Stimulated activated CD8-positive, alpha-beta memory T cell treated with anti-CD3 and anti-CD28 coated beads, Interleukin-12 subunit alpha, Interleukin-12 subunit beta, amount 100 ng/mL, for 24 hours (primary cell): ENCODE measurements around the gene ZSWIM3.

Source experiments
- DNase-seq: peaks from one replicate; pipeline ENCODE4 v3.0.0-alpha.2; 2020; ENCODE audit errors: extremely low read depth

ZSWIM3 gene

GRCh38 chr20:45833030-45833882, 24.2 kb upstream of the ZSWIM3 start, which contains the start of gene SNX21:
Gene SNX21 (plus strand): TSS chr20:45833799. CDS start chr20:45833920, 121 bp downstream.
- no peak for DNase-seq

- DNase-seq, result no peak
Measured at GRCh38 chr20:45833883-45834796, 23.3 kb upstream of the ZSWIM3 start.

GRCh38 chr20:45834797-45835161, 22.6 kb upstream of the ZSWIM3 start:
- no peak for DNase-seq

- no peak for DNase-seq
Measured at GRCh38 chr20:45835329-45835765, 22.1 kb upstream of the ZSWIM3 start.

- DNase-seq, result no peak
Measured at GRCh38 chr20:45835825-45836224, 21.6 kb upstream of the ZSWIM3 start.

GRCh38 chr20:45836841-45837240, 20.6 kb upstream of the ZSWIM3 start:
- DNase-seq, result no peak

GRCh38 chr20:45840700-45841198, 16.7 kb upstream of the ZSWIM3 start:
- DNase-seq, result no peak

- no peak for DNase-seq
Measured at GRCh38 chr20:45841407-45842129, 15.8 kb upstream of the ZSWIM3 start.

- no peak for DNase-seq
Measured at GRCh38 chr20:45842169-45842812, 15.1 kb upstream of the ZSWIM3 start.

- DNase-seq, result no peak
Measured at GRCh38 chr20:45843506-45843905, 13.9 kb upstream of the ZSWIM3 start.

GRCh38 chr20:45845452-45845851, 12.0 kb upstream of the ZSWIM3 start:
- no peak for DNase-seq

GRCh38 chr20:45848421-45848820, 9.0 kb upstream of the ZSWIM3 start:
- no peak for DNase-seq

GRCh38 chr20:45848969-45849582, 8.3 kb upstream of the ZSWIM3 start:
- DNase-seq, result no peak

- DNase-seq, result no peak
Measured at GRCh38 chr20:45850238-45850637, 7.2 kb upstream of the ZSWIM3 start.

- no peak for DNase-seq
Measured at GRCh38 chr20:45850926-45851325, 6.5 kb upstream of the ZSWIM3 start.

GRCh38 chr20:45851501-45851900, 5.9 kb upstream of the ZSWIM3 start:
- no peak for DNase-seq

GRCh38 chr20:45852326-45852725, 5.1 kb upstream of the ZSWIM3 start:
- DNase-seq, result no peak

- no peak for DNase-seq
Measured at GRCh38 chr20:45853484-45853883, 3.9 kb upstream of the ZSWIM3 start.

- DNase-seq, result no peak
Measured at GRCh38 chr20:45857882-45858216, 435 bp downstream of the ZSWIM3 start.

GRCh38 chr20:45859916-45860315, 2.5 kb downstream of the ZSWIM3 start:
- no peak for DNase-seq
